ENCODE measurements around the gene NACAD.

- TF ChIP-seq CTCF (conservative IDR thresholded peaks at IDR 0.05) (no peak), EZH2 (IDR thresholded peaks at IDR 0.05; ENCODE audit: low read depth) (no peak)
Observed at GRCh38 chr7:45130910-45131309, 42.1 kb upstream of the NACAD start.
